Heart left ventricle (tissue), 13 donors: ENCODE results near the gene TEFM.

Experiments
- POLR2A ChIP-seq, 2 donors: fragments of 450-650 bp; IDR thresholded peaks; one replicate each; pipeline ENCODE4 v1.6.1; 2017; ENCODE audit warnings: antibody characterized with exemption in 2 of 2, mild to moderate bottlenecking in 2 of 2, moderate library complexity in 2 of 2
- TF ChIP-seq, protein P1 (sequence below), 12 donors: fragments of 200-600 bp; sonication (generic) in 4 of 12; IDR thresholded peaks; one replicate each; pipeline versions ENCODE4 v1.5.0 to v1.8.0; 2018 to 2022; ENCODE audit warnings: antibody characterized with exemption in 12 of 12, mild to moderate bottlenecking in 5 of 12
- donor health status: ischemic (EF 13 %, LVEDD 7.1; RV severe dilation, severe dysfunction).
- donor health status: DM: no; HTN: yes; CAD: no.
- donor health status: DM: no; HTN: no; CAD: no.
- donor health status: ischemic (EF 25% LVEDD 6.9; RV normal size, moderate dysfunction).
- donor health status: ischemic (EF 25% LVEDD 5.7; RV mildly dilated, moderate dysfunction).
- donor health status: ischemic (EF 35%, LVEDD 5.7; RV mildly dilated, moderate dysfunction).
- donor health status: nonischemic (EF 11% LVEDD 7.7; RV severe dilation, severe dysfunction).
- donor health status: DM: yes; HTN: yes; CAD: no.
- donor health status: PGD.
- donor health status: ischemic (EF 29% LVEDD 5.4; RV normal size, mild dysfunction).
- donor health status: nonischemic (EF 23%, LVEDD 6.1; RV moderate dilation, normal function).

DNA sequence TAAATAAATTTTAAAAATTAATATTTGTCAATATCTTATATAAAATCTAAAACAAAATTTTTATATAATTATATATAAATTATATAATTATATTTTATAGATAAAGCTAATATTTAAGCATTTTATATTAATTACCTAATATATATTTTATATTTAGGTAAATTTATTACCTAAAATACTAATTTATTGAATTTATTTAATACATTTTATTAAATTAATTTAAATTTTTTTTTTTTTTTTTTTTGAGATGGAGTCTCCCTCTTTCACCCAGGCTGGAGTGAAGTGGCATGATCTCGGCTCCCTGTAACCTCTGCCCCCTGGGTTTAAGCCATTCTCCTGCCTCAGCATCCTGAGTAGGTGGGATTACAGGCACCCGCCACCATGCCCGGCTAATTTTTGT lies 51.9 kb downstream of the TEFM start:
- TF ChIP-seq, protein P1, sequence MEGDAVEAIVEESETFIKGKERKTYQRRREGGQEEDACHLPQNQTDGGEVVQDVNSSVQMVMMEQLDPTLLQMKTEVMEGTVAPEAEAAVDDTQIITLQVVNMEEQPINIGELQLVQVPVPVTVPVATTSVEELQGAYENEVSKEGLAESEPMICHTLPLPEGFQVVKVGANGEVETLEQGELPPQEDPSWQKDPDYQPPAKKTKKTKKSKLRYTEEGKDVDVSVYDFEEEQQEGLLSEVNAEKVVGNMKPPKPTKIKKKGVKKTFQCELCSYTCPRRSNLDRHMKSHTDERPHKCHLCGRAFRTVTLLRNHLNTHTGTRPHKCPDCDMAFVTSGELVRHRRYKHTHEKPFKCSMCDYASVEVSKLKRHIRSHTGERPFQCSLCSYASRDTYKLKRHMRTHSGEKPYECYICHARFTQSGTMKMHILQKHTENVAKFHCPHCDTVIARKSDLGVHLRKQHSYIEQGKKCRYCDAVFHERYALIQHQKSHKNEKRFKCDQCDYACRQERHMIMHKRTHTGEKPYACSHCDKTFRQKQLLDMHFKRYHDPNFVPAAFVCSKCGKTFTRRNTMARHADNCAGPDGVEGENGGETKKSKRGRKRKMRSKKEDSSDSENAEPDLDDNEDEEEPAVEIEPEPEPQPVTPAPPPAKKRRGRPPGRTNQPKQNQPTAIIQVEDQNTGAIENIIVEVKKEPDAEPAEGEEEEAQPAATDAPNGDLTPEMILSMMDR (IDR thresholded peaks at IDR 0.05), result no peak
- TF ChIP-seq POLR2A (IDR thresholded peaks at IDR 0.05), result no peak
